BE2C (cell line): Measurements from ENCODE around the gene ZNF805. TPM values are rescaled to one million over a fixed set of nuclear protein-coding genes. Genes with fewer than 3 reads are reported as not detected.
"Not testable (repeated sequence)": the region's sequence is repeated elsewhere in the genome, so short reads cannot be mapped to it uniquely, and the experiment has no call there.

Experiments used
- DNase-seq: peaks from one replicate; pipeline ENCODE4 v3.0.0-alpha.2; 2020
- H3K27me3 ChIP-seq: fragments of 250-450 bp; sonication (Bioruptor Pico); 2 replicates; pipeline ENCODE4 v1.5.1; 2020; ENCODE audit warnings: mild to moderate bottlenecking
- H3K36me3 ChIP-seq: fragments of 250-450 bp; sonication (Bioruptor Pico); 2 replicates; pipeline ENCODE4 v1.5.1; 2020; ENCODE audit warnings: mild to moderate bottlenecking
- H3K4me1 ChIP-seq: fragments of 250-450 bp; sonication (Bioruptor Pico); 2 replicates; pipeline ENCODE4 v1.5.1; 2020
- H3K4me3 ChIP-seq: 2 replicates; pipeline ENCODE4 v1.5.1; 2011; ENCODE audit warnings: low read depth, low read length
- H3K9me3 ChIP-seq: fragments of 250-450 bp; sonication (Bioruptor Pico); 2 replicates; pipeline ENCODE4 v1.5.1; 2020
- CTCF ChIP-seq: IDR thresholded peaks from 2 replicates; pipeline ENCODE4 v1.5.1; 2012; ENCODE audit warnings: mild to moderate bottlenecking, low read depth, low read length
- polyA plus RNA-seq: library from polyadenylated mRNA; unstranded; fragments of >200 nt; gene quantifications from one replicate; pipeline ENCODE4 v1.2.1, GENCODE V29; 2012; ENCODE audit warnings: low read depth, missing spikeins; ENCODE audit not compliant: insufficient read length, insufficient read depth

Gene ZNF805
- polyA plus RNA-seq: 2.2 TPM

DNA sequence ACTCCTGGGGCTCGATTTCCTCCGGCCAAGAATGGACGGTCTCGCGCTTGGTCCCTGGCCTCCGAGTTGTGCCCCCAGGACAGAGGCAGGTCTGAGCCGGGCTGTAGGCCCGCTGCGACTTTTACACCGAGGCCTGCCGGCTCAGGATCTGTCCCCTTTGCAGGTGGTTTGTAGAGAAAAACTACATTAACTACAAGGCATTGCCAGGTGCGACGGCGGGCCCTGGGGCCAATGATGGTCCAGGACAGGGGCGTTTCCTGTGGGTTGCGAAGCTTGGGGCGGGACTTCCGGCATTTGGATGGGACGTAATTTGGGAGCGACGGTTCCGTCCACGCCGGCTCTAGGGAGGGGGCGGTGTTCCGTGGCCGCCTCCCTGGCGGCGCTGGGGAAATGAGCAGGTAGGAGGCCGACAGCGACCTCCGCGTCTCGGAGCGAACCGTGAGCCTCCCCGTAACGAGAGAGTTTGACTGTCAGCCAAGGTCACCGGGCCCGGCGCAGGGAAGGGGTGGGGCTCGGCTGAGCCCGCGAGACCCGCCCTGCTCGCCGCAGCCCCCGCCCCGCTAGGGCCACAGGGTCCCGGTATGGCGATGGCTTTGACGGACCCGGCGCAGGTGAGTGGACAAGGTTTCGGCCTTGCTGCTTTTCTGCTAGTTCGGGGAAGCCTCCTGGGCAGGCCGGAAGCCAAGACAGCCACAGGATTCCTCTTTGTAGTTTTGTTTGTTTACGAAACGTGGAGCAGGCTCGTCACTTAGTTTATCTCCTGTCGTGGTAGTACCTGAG, at the start of gene ZNF805:
ZNF805 (plus strand) TSS at position 322 of the 780 bp plus-strand sequence; CDS start at position 582, 260 bp downstream.
- peak within 1 kb of the TSS; percentile 98 for H3K4me3 ChIP-seq
- peaks cover 11% of the 10 kb centered on the region for H3K36me3 ChIP-seq
- no peaks in the 10 kb centered on the region for H3K4me1 ChIP-seq
- peak; percentile 93 for DNase-seq
- no peaks in the 10 kb centered on the region for H3K27me3 ChIP-seq
- TF ChIP-seq CTCF: 0 out of 2 replicates have a peak, but pooled peaks have one; percentile 2
- no peaks in the 10 kb centered on the region for H3K9me3 ChIP-seq

DNA sequence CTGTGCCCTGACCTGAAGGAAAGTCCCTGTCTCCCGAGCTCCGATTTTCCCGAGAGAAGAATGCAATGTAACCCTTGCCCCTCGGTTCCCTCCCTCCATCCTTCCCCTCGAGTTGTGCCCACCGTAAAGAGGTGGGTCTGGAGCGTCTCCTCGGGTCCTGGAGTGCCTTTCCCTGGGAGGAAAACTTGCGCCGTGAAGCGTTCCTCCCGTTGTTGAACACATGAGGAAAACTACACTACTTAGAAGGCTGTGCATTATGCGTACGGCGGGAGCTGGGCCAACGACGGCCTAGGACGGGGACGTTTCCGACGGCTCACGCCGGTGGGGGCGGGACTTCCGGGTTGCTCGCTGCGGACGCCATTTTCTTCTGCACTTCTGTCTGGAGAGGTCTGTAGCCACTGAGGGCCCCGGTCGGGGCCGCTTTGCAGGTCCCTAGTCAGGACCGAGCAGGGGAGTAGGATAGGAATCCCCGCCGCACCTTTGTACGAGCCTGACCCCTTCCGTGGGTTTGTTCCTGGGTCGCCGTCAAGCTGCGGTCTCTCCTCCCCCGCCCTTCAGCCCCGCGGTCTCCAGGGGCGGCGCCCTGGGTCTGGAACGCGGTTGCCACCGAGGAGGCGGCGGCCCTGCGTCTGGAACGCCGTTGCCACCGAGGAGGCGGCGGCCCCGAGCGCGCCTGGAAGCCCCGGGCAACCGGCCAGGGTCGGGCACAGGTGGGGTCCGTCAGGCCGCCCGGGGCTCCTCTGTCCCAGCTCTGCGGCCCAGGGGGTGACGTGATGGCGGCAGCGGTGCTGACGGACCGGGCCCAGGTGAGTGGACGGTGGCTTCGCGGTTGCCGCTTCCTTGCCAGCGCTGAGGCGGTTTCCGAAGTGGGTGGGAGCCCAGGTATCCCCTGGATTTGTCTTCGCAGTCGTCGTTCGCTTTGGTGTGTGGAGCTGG, 49.0 kb upstream of the ZNF805 start, which contains the start of gene ZNF264:
ZNF264 (plus strand) TSS at position 360 of the 936 bp plus-strand sequence; CDS start at position 774, 414 bp downstream.
- peak; percentile 91 for DNase-seq
- TF ChIP-seq CTCF: no peak
- Histone ChIP-seq H3K27me3 (no peaks in the 10 kb centered on the region), H3K9me3 (peaks cover 3% of the 10 kb centered on the region), H3K36me3 (peaks cover 39% of the 10 kb centered on the region), H3K4me3 (peak within 1 kb of the TSS; percentile 85), H3K4me1 (peaks cover 3% of the 10 kb centered on the region; the same call in 1 of the 2 replicates)

DNA sequence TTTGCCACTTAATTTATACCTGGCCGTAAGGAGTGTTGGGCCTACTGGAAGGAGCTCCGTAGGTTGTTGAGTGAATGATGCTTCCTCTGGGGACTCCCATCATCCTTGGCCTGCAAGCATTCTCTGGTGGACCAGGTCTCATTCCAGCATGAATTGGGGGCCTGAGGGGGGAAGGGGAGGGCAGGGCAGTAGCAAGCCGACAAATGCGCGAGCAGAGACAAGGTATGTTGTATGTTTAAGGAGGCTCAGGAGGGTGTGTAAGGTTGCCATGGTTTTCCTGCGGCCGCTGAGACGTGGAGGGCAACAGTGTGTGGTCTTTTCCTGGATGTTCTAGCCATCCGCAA, 48.4 kb upstream of the ZNF805 start:
- Histone ChIP-seq H3K4me3 (peak overlapping the region; percentile 85), H3K4me1 (peaks cover 3% of the 10 kb centered on the region; the same call in 1 of the 2 replicates), H3K36me3 (peaks cover 45% of the 10 kb centered on the region), H3K27me3 (no peaks in the 10 kb centered on the region), H3K9me3 (no peaks in the 10 kb centered on the region; the same call in 1 of the 2 replicates)
- no peak for DNase-seq
- no peak for TF ChIP-seq CTCF

- TF ChIP-seq CTCF: no peak
- no peak overlapping the region for H3K4me3 ChIP-seq
- H3K36me3 ChIP-seq: peaks cover 45% of the 10 kb centered on the region
Observed at GRCh38 chr19:57192993-57193392, 47.4 kb upstream of the ZNF805 start.

GRCh38 chr19:57197874-57198273, 42.6 kb upstream of the ZNF805 start:
- not testable (repeated sequence) for H3K9me3 ChIP-seq
- H3K36me3 ChIP-seq: peaks cover 54% of the 10 kb centered on the region

More at GRCh38 chr19:57192993-57193392, 47.4 kb upstream of the ZNF805 start:
- Histone ChIP-seq H3K27me3 (no peaks in the 10 kb centered on the region), H3K9me3 (no peaks in the 10 kb centered on the region), H3K4me1 (peaks cover 3% of the 10 kb centered on the region; the same call in 1 of the 2 replicates)
- no peak for DNase-seq

GRCh38 chr19:57202160-57202559, 38.3 kb upstream of the ZNF805 start:
- H3K36me3 ChIP-seq: peaks cover 27% of the 10 kb centered on the region
- H3K27me3 ChIP-seq: no peaks in the 10 kb centered on the region
- H3K4me3 ChIP-seq: no peak overlapping the region
- TF ChIP-seq CTCF: no peak
- no peaks in the 10 kb centered on the region for H3K4me1 ChIP-seq
- H3K9me3 ChIP-seq: no peaks in the 10 kb centered on the region
- DNase-seq: no peak

More at GRCh38 chr19:57197874-57198273, 42.6 kb upstream of the ZNF805 start:
- not testable (repeated sequence) for DNase-seq, H3K4me3 ChIP-seq, H3K4me1 ChIP-seq, H3K27me3 ChIP-seq
